Measurements from ENCODE around the gene MAN2A1.

DNA sequence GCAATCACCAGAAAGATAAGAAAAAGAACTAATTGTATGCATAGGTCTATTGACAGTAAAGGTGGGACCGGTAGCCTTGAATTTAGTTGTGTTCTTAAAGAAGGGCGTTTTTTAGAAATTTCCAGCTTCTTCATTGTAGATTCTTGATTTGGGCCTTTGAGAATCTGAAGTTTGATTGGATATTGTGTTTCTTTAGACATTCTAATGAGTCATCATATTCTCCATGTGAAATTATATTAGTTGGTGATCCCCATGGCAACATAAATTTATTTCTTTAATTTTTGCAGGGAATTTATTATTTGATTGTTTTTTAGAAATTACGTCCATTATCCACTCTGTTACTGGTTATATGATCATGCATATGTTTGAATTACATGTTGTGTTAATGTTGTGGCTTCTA lies 63.6 kb downstream of the MAN2A1 start:
- TF ChIP-seq, protein P1, sequence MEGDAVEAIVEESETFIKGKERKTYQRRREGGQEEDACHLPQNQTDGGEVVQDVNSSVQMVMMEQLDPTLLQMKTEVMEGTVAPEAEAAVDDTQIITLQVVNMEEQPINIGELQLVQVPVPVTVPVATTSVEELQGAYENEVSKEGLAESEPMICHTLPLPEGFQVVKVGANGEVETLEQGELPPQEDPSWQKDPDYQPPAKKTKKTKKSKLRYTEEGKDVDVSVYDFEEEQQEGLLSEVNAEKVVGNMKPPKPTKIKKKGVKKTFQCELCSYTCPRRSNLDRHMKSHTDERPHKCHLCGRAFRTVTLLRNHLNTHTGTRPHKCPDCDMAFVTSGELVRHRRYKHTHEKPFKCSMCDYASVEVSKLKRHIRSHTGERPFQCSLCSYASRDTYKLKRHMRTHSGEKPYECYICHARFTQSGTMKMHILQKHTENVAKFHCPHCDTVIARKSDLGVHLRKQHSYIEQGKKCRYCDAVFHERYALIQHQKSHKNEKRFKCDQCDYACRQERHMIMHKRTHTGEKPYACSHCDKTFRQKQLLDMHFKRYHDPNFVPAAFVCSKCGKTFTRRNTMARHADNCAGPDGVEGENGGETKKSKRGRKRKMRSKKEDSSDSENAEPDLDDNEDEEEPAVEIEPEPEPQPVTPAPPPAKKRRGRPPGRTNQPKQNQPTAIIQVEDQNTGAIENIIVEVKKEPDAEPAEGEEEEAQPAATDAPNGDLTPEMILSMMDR (IDR thresholded peaks at IDR 0.05; ENCODE audit: low read length), result no peak
- TF ChIP-seq EZH2 (IDR thresholded peaks at IDR 0.05; ENCODE audit: borderline replicate concordance, low read length), result no peak
